Activated T-helper 2 cell treated with anti-CD3 and anti-CD28 coated beads, Interferon-gamma antibody, Interleukin-2, Interleukin-4, amounts not matched to agents 10 μg/mL and 5 μg/mL and 100 μg/mL, durations not matched to agents 14 hours and 24 hours and 36 hours (primary cell): ENCODE measurements around the gene PPP1R7. TPM values are rescaled to one million over a fixed set of nuclear protein-coding genes. Genes with fewer than 3 reads are reported as not detected.
"Not testable (repeated sequence)": the region's sequence is repeated elsewhere in the genome, so short reads cannot be mapped to it uniquely, and the experiment has no call there.

Source experiments
- DNase-seq: peaks from one replicate; pipeline ENCODE4 v3.0.0; 2021; ENCODE audit warnings: low spot score
- H3K27ac Mint-ChIP-seq: one replicate; pipeline ENCODE4 v1.8.0; 2021; ENCODE audit warnings: mixed read lengths
- H3K27me3 Mint-ChIP-seq: one replicate; pipeline ENCODE4 v1.8.0; 2021; ENCODE audit warnings: low read depth, mixed read lengths
- H3K36me3 Mint-ChIP-seq: one replicate; pipeline ENCODE4 v1.8.0; 2021; ENCODE audit warnings: low read depth, mixed read lengths
- H3K4me1 Mint-ChIP-seq: one replicate; pipeline ENCODE4 v1.8.0; 2021; ENCODE audit warnings: low read depth, mixed read lengths
- H3K4me3 Mint-ChIP-seq: one replicate; pipeline ENCODE4 v1.8.0; 2021; ENCODE audit warnings: low read depth, mild to moderate bottlenecking, moderate library complexity, mixed read lengths
- H3K9me3 Mint-ChIP-seq: one replicate; pipeline ENCODE4 v1.8.0; 2021; ENCODE audit warnings: mixed read lengths
- intact Hi-C: fragments of 100-400 bp; cut with micrococcal nuclease; formaldehyde crosslinking; loops from one replicate; pipeline ENCODE4 v1.15.1; 2023
- total RNA-seq: library from RNA; stranded (reverse); gene quantifications from 2 replicates; pipeline ENCODE4 v1.2.3, GENCODE V29; 2022

Gene PPP1R7
- total RNA-seq, 1 donor from 2014 or later: 101 TPM

GRCh38 chr2:241187101-241187917 lies 37.0 kb downstream of the PPP1R7 start:
- DNase-seq: no peak

GRCh38 chr2:241187918-241188234 lies 37.6 kb downstream of the PPP1R7 start:
- H3K4me1 Mint-ChIP-seq: no peaks in the 10 kb centered on the region
- H3K27ac Mint-ChIP-seq: no peak overlapping the region
- peaks cover 3% of the 10 kb centered on the region for H3K36me3 Mint-ChIP-seq
- no peaks in the 10 kb centered on the region for H3K9me3 Mint-ChIP-seq
- intact Hi-C loops: no loop called here
- no peaks in the 10 kb centered on the region for H3K27me3 Mint-ChIP-seq
- no peak for DNase-seq
- no peak overlapping the region for H3K4me3 Mint-ChIP-seq

More at GRCh38 chr2:241187101-241187917, 37.0 kb downstream of the PPP1R7 start:
- H3K9me3 Mint-ChIP-seq: no peaks in the 10 kb centered on the region
- peaks cover 5% of the 10 kb centered on the region for H3K36me3 Mint-ChIP-seq
- no peaks in the 10 kb centered on the region for H3K27me3 Mint-ChIP-seq
- no peaks in the 10 kb centered on the region for H3K4me1 Mint-ChIP-seq
- H3K27ac Mint-ChIP-seq: no peak overlapping the region
- H3K4me3 Mint-ChIP-seq: no peak overlapping the region
- intact Hi-C loops: no loop called here

DNA sequence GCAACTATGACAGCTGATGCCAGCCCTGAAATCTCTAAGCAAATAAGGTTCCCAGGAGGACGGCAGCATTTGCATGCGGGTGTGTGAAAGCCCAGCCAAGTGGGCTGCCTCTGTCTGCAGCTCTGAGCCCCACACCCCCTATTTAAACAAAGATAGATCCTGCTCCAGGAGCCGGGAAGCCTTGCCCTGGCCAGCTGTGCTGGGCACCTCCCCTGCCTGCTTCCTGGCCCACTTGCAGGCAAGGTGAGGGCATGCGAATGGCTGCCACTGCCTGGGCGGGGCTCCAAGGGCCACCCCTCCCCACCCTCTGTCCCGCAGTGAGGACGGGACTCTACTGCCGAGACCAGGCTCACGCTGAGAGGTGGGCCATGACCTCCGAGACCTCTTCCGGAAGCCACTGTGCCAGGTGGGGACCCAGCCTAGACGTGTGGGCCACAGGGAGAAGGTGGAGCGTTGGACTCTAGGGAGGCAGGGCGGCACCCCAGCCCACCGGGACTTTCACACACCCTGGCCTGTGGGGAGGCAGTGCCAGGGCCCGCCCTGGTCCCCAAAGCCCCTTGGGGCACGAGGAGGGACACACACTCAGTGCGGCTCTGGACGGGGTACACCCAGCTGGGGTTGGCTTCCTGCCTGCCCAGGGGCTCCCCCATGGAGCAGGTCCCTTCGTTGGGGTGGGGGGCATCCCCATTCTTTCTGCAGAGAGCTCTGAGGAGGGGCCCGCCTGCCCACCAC lies 38.3 kb downstream of the PPP1R7 start, which contains the start of gene ANO7:
TSS of gene ANO7 (plus strand) at position 317 of the 732 bp plus-strand sequence. CDS start 1,387 bp downstream, outside the sequence.
- no peak for DNase-seq
- Mint-ChIP-seq H3K4me3 (no peak within 1 kb of the TSS), H3K4me1 (no peaks in the 10 kb centered on the region), H3K27ac (no peak within 1 kb of the TSS), H3K9me3 (no peaks in the 10 kb centered on the region), H3K36me3 (peaks cover 2% of the 10 kb centered on the region), H3K27me3 (no peaks in the 10 kb centered on the region)
- intact Hi-C loops: no loop called here

GRCh38 chr2:241189093-241189855 lies 39.0 kb downstream of the PPP1R7 start:
- Mint-ChIP-seq H3K4me3 (no peak overlapping the region), H3K9me3 (no peaks in the 10 kb centered on the region), H3K4me1 (no peaks in the 10 kb centered on the region), H3K27ac (no peak overlapping the region), H3K27me3 (no peaks in the 10 kb centered on the region), H3K36me3 (no peaks in the 10 kb centered on the region)
- DNase-seq: no peak
- intact Hi-C loops: no loop called here

GRCh38 chr2:241189856-241190201 lies 39.6 kb downstream of the PPP1R7 start:
- no peak for DNase-seq
- intact Hi-C loops: no loop called here
- no peaks in the 10 kb centered on the region for H3K27me3 Mint-ChIP-seq
- no peaks in the 10 kb centered on the region for H3K36me3 Mint-ChIP-seq
- H3K9me3 Mint-ChIP-seq: no peaks in the 10 kb centered on the region
- no peak overlapping the region for H3K4me3 Mint-ChIP-seq
- H3K4me1 Mint-ChIP-seq: no peaks in the 10 kb centered on the region
- H3K27ac Mint-ChIP-seq: no peak overlapping the region

- H3K36me3 Mint-ChIP-seq: no peaks in the 10 kb centered on the region
- H3K4me1 Mint-ChIP-seq: no peaks in the 10 kb centered on the region
- H3K27me3 Mint-ChIP-seq: no peaks in the 10 kb centered on the region
- no peak for DNase-seq
- no peak overlapping the region for H3K27ac Mint-ChIP-seq
- H3K4me3 Mint-ChIP-seq: no peak overlapping the region
- intact Hi-C loops: no loop called here
- H3K9me3 Mint-ChIP-seq: no peaks in the 10 kb centered on the region
These were observed 40.2 kb downstream of the PPP1R7 start for GRCh38 chr2:241190291-241190981.

DNA sequence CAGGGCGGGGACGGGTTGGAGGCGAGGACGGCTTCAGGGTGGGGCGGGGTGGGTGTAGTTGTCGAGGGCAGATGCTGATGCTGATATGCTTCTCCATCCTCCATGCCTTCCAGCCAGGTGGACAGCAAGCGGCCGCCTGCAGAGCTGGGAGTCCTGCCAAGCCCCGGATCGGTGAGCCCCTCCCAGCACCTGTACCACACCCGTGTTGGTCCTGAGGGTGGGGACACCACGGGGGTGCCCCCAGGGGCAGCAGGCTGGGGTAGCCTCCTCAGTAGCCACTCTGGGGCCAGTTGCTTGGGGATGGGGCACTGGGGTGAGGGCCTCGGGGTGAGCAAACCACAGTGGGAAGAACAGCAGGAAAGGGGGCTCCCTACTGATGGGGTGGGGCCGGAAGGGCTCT lies 40.8 kb downstream of the PPP1R7 start:
- no peak overlapping the region for H3K27ac Mint-ChIP-seq
- intact Hi-C loops: no loop called here
- no peaks in the 10 kb centered on the region for H3K9me3 Mint-ChIP-seq
- H3K27me3 Mint-ChIP-seq: no peaks in the 10 kb centered on the region
- DNase-seq: no peak
- H3K36me3 Mint-ChIP-seq: no peaks in the 10 kb centered on the region
- no peaks in the 10 kb centered on the region for H3K4me1 Mint-ChIP-seq
- no peak overlapping the region for H3K4me3 Mint-ChIP-seq

DNA sequence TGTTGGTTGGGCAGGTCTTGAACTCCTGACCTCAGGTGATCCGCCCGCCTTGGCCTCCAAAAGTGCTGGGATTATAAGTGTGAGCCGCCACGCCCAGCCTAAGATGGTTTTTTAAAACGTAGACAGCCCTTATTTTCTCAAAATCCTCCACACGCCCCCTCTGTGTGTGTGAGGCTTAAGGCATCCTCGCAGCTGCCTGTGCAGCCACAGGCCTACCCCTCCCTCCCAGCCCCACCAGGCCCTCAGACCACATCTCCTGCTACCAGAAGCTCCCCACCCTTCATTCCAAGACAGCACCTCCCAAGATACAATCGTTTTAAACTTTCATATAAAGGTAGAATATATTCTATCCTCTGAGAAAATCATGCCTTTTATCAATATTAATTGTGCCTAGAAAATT lies 43.0 kb downstream of the PPP1R7 start:
- Mint-ChIP-seq H3K9me3 (no peaks in the 10 kb centered on the region), H3K4me1 (no peaks in the 10 kb centered on the region), H3K27ac (no peak overlapping the region), H3K4me3 (no peak overlapping the region), H3K27me3 (no peaks in the 10 kb centered on the region), H3K36me3 (no peaks in the 10 kb centered on the region)
- intact Hi-C loops: no loop called here
- DNase-seq: no peak

- H3K27ac Mint-ChIP-seq: no peak overlapping the region
- H3K36me3 Mint-ChIP-seq: no peaks in the 10 kb centered on the region
- H3K4me3 Mint-ChIP-seq: no peak overlapping the region
- H3K4me1 Mint-ChIP-seq: no peaks in the 10 kb centered on the region
- H3K27me3 Mint-ChIP-seq: no peaks in the 10 kb centered on the region
- no peaks in the 10 kb centered on the region for H3K9me3 Mint-ChIP-seq
- intact Hi-C loops: no loop called here
- no peak for DNase-seq
These were observed 44.5 kb downstream of the PPP1R7 start for GRCh38 chr2:241194811-241195210.

DNA sequence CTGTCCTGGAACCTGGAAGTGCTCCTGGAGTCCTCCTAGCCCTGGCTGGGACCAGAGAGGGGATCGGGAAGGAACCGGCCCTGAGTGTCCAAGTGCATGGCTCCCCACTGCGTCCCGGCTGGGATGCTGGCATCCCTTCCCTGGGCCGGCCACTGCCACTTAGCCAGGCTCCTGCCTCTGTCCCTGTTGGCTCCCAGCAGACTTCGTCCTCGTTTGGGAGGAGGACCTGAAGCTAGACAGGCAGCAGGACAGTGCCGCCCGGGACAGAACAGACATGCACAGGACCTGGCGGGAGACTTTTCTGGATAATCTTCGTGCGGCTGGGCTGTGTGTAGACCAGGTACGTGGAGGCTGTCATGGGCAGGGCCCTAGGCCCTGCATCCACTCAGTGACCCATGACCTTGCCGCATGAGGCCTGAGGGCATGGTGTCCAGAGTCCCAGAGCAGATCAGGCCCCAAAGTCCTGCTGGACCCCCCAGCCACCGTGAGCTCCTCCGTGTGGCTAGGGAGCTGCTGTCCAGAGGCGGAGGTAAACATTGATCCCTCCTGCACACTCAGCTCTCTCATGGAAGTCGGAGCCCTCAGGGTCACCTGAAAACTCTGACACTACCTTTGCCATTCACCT lies 45.4 kb downstream of the PPP1R7 start:
- Mint-ChIP-seq H3K36me3 (no peaks in the 10 kb centered on the region), H3K4me1 (no peaks in the 10 kb centered on the region), H3K9me3 (no peaks in the 10 kb centered on the region), H3K27me3 (no peaks in the 10 kb centered on the region), H3K27ac (no peak overlapping the region), H3K4me3 (no peak overlapping the region)
- intact Hi-C loops: no loop called here
- no peak for DNase-seq

DNA sequence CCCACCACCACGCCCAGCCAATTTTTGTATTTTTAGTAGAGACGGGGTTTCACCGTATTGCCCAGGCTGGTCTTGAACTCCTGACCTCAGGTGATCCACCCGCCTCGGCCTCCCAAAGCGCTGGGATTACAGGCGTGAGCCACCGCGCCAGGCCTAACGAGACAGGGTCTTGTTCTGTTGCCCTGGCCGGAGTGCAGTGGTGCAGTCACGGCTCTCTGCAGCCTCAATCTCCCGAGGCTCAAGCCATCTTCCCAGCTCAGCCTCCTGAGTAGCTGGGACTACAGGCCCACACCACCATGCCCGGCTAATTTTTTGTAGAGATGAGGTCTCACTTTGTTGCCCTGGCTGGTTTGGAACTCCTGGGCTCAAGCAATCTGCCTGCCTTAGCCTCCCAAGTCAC lies 47.0 kb downstream of the PPP1R7 start:
- H3K4me1 Mint-ChIP-seq, intact Hi-C loops, H3K27ac Mint-ChIP-seq, H3K4me3 Mint-ChIP-seq, H3K27me3 Mint-ChIP-seq, DNase-seq, H3K9me3 Mint-ChIP-seq, H3K36me3 Mint-ChIP-seq: not testable (repeated sequence)

DNA sequence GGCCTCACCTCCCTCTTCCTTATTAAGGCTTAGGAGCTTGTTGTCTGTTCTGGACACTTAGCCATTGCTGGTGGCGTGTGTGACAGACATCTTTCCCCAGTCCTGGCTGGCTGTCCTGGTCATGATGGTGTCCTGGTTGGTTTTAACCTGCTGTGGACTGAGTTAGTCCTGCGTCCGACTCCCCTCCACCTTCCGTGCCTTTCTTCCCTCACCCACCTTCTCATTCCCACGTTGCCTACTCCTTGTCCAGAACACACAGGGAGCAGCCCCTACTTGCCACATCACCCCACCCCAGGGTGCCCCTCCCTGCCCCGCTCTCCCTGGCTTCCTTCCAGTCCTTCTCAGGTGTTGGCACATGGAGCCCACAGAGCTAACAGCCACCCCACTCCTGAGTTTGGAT lies 47.7 kb downstream of the PPP1R7 start:
- Mint-ChIP-seq H3K36me3 (no peaks in the 10 kb centered on the region), H3K4me3 (no peak overlapping the region), H3K9me3 (no peaks in the 10 kb centered on the region), H3K4me1 (no peaks in the 10 kb centered on the region), H3K27ac (no peak overlapping the region), H3K27me3 (no peaks in the 10 kb centered on the region)
- DNase-seq: no peak
- intact Hi-C loops: no loop called here
